Cortex of kidney (tissue), 1 donor: Measurements from ENCODE around the gene CADPS2.

Source experiments
- DNase-seq: peaks from one replicate; lab custom pipeline; 2025; lab: John Stamatoyannopoulos, UW

CADPS2 gene

DNA sequence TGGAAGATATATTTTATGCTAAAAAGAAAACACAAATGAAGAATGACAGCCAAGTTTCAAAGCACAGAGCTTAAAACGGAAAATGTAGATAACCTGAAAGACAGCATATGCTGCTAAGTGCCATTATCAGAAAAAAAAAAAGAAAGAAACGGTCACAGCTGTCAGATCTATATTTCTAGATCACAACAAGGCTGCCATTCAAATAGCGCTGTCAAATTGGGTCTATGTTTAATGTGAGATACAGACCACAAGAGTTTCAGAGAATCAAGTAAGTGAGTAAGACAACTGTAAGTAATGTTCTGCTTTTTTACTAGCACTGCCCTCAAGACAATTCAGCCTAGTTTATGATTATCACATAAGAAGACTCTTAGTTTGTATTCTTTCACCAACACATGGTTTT, 117.4 kb downstream of the CADPS2 start:
- DNase-seq, result no peak

DNA sequence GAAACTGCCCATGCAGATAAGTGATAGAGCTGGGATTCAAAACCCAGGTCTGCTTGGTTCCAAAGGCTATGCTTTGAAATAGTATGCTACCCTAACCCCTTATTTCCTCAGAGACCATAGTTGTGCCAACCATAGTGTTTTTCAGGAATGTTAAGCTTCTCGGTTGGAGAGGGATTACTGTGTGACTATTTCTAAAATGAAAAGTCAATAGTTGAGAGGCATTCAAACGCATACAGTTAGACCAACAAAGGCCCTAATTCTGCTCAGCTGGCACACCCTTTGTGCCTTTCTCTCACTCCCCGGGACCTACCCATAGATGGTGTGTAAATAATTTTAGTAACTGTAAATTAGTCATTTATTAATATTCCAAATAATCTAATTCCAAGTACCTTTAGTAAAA, 118.9 kb downstream of the CADPS2 start:
- DNase-seq, result no peak

DNA sequence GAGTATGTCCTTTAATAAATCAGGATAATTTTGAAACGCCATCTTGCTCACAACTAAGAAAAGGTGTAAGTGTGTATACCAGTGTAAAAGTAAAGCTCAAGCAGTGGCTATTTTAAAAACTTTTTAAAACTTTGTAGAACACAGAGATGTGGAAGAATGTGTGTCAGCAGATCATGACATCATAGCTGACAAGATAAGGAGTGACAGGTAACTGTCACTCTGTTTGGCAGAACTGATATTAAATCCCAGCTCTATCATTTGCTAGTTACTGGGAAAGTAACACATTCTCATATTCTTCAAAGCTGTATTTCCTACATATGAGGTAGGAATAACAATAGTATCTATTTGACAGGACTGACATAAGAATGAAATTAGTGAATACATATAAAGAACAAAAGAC, 119.7 kb downstream of the CADPS2 start:
- no peak for DNase-seq

DNA sequence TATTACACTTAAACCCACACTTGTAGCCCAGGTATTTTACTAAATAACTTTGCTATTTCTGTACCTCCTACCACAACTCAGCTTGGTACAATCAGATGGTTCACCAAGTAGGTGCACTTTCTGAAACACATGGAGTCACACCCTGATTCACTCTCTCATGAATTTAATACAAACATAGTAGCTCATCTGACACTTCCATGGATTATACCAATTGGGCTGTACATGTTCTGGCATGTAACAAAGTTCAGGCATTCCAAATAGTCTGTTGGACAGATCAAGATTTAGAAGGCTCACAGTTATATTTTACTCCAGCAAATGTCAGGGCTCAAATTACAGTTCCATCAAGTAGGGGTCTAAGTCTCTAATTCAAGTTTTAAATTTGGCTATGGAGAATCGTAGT, 121.4 kb downstream of the CADPS2 start:
- no peak for DNase-seq

DNA sequence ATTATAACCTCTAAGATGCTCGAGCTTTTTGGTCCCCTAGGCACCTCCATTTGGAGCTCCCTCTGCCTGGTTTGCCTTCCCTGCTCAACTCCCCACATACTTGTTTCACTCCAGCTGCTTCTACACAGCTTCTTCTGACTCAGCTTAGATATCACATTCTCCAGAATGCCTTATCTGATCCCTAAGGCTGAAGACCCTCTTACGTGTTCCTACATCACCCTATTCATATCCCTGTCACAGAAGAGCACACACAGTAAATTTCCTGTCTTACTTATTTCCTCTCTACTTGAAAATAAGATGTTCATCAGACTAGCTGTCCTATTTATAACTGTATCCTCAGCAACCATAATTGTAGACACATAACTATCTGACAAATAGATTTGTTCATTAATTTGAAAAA, 122.2 kb downstream of the CADPS2 start:
- DNase-seq, result no peak

DNA sequence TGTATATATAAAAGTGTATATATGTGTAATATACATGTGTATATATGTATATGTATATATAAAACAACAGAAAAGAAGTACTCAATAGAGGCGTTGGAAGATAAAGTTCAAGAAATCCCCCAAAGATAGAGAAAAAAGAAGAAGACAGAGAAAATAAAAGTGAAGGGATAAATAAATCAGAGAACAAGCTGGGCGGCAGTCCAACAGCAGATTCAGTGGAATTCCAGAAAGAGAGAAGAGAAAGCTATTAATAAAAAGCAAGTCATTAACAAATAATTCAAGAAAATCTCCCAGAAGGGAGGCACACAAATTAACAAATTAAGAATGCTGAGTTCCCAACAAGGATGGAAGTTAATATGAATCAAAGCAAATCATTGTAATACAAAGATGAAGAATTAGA, 124.2 kb downstream of the CADPS2 start:
- no peak for DNase-seq

DNA sequence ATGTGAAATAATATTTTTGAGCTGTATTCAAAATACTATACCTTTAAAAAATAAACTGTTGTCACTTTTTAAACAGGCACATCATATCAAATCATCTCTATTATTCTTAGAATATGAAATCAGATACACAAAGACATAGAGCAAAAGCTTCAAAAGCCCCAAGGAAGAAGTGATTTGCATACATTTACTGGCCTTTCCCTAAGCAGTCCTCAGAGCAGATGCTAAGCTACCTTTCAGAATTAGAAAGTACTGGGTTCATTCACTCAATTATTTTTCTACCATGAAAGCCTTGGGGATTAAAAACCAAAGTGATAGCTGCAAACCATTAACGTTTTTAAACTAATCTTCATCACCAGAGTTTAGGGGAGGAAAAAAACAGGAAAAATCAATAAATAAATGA, 127.8 kb downstream of the CADPS2 start:
- no peak for DNase-seq

DNA sequence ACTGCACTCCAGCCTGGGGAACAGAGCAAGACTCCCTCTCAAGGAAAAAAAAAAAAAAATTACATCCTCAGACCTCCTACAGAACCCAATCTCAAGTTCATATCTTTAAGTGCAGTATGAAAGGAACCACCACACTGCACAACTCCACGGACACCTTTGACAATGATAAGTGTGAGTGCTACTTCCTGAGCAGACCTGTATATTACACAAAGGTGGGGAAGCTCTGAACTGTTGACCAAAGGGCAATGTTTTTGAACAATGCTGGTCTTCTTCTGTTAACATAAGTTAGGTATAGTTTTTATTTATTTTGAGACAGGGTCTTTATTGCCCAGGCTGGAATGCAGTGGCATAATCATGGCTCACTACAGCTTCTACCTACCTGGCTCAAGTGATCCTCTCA, 129.4 kb downstream of the CADPS2 start:
- no peak for DNase-seq

DNA sequence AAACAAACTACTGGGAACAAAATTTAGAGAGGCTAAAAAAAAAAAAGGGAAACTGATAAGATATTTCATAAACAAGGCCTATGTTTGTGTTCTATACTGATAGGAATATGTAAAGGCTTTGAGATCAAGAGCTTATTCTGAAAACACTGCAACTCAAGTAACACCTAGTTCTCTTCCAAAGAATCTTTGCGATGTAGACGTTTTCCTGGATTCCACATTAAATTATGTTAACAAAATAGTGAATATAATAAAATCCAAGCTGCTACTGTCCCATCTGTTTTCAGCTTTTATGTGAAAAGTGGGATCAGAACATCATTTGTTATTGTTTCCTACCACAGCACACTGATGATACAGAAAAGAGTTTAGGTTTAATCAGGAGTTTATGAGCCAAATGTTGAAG, 130.6 kb downstream of the CADPS2 start:
- DNase-seq, result no peak

DNA sequence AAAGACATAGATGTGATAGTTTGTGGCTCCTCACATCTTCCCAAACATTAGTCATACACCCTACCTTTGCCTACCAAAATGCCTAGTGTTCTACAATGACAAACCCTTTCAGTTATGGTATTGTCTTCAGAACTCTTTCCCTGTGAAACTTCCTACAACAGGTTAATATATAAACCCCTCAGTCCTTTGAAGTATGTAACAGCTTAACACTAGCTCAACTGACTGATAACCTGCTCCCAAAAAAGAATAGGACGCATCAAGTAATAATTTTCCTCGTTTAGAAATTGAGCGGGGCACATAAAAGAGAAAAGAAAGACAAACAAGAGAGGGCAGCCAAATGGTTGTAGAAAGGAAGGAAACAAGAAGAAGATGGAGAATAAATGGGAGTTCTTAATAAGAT, 133.7 kb downstream of the CADPS2 start:
- DNase-seq, result no peak

DNA sequence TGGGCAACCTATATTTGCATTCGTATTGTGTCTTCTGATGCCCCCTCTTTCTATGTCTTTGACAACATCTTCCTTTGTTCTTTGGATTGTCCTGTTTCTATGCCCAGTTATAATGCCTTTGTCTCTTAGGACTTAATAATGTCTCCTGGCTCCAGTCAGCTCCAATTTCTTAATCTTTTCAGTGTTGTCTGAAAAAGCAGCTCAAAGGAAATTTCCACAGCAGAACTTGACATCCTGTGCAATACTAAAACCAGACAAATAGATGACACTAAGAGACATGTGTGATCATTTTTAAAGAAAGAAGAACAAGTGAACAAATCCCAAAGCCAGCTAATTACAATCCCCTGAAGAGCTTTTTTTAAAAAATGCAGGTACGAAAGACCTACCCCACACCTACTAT, 135.9 kb downstream of the CADPS2 start:
- DNase-seq, result no peak

DNA sequence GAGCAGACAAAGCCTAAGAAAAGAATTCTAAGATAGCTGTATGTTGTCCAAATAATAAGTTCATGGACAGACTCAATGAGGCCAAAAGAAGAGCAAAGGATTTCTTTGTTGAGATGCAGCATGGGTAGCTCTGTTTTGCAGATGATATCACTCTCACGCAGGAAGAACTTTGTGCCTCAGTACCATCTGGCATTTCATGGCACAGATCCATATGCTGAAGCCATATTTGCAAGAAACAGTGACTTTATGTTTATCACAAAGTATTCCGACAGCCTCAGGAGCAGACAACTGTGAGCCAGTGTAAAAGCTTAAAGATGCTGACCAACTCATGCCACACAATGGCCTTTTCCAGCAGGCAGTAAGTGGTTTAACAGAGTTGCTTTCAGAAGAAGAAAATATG, 138.1 kb downstream of the CADPS2 start:
- no peak for DNase-seq

DNA sequence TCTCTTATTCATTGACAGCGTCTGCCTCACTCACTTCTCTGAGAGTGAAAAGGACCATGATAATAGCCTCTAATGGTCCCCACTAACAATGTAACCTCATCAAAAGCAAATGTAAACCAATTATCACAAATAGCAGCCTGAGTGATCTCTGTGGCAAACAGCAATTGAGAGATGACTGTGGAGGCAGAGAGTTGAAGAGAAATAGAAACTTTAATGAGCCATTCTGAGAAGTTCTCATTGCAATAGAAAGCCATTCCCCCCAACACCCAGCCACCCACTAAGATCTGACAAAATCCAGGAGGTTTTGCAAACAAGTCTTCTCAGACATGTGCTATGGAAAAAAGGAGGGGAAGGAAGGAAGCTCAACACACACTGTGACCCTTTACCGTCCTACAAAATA, 139.3 kb downstream of the CADPS2 start:
- no peak for DNase-seq

DNA sequence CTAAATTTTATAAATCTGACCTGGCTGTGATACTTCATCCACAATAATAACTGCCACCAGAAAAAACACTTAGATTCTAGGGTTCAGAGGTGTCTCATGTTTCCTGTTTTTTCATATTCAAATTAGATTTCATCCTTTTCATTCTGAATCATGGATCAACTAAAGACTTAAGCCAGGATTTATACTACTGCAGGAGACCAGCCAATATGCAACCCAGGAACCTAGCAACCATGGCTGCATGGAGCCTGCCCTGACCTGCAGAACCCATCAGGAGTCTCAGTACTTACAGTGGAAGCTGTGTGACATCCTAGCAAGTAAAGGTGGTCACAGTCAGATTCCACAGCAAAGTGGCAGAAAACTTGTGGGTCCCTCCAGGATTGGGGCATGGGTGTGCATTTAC, 143.0 kb downstream of the CADPS2 start:
- no peak for DNase-seq

DNA sequence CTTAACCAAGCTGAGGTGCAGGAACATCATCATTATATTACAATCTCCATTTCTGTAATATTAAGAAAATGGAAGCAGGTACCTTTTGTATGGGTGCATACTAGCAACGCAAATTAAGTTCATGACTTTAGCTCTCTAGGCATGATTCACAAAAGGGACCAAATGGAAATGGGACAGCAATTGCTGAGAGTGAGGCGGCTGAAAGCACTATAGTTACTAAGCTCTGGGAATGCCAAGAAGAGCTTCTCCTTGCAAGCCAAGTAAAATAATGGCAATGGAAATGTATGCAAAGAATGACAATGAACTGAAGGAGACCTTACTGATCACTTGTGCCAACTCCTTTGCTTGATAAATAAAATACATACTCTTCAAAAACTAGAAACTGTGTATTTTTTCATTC, 147.3 kb downstream of the CADPS2 start:
- DNase-seq, result no peak

DNA sequence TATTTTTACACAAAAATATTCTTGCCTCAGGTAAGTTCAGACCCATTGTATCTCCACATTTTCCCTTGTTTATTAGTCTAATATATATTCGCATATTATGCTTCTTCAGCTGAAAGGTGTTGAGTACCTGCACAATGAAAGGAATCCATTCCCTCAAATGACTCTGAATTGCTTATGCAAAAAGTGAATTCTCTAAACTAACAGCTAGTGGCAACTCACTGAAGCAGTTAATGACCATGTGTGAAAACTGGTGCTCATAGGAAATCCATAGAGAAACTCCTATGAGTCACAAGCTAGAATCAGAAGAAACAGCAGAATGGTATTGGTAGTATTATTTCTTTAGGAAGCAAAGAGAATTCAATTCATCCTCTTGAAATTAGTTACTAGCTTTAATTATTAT, 150.1 kb downstream of the CADPS2 start:
- DNase-seq, result no peak

DNA sequence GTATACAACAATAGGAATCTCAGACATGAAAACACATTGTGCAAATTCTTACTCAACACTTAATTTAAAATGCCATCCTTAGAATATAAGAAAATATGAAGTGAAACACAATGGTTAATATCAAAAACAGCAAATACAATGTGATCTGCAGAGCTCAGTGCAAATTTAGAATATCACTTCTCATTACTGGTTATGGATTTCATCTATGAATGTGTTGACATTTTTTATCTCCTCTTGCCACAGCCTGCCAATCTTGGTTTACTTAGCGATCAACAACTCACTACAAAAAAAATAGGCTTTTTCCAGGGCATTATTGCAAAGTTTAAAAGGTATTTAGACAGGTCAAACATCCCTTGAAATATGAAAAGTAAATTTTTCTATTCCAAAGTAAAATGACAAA, 158.5 kb downstream of the CADPS2 start:
- no peak for DNase-seq

DNA sequence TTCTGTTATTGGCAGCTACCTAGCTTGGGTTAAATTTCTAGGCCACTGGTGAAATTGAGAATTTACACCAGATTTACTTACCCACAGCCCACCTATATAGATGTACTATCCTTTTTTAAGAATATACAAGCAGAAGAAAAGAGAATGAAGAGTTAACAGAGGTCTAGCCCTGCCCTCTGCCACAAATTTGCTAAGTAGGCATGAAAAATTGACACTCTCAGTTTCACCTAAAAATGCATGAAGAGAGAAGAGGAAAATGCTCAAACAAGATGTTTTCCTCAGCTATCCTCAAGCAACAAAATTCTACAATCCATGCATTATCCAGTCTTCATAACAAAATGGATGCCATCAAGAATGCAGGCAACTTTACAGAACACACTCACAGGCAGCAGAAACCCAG, 158.9 kb downstream of the CADPS2 start:
- DNase-seq, result no peak

DNA sequence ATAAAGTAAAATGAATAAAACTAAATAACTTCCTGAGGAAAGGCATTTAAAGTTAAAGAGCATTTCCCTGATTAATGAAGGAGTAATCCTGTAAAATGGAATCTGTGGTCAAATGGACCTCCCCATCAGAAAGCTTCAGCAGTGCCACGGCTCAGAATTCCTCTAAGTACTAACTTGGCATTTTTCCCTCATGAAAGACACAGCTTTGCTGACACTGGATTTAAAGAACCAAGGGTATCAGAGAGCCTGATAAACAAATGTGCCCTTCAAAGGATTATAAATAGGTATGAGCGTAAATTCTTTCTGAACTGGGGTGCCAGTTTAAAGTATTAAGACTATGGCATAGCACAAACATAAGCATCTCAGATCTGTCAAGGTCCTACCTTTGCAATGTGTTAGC, 159.4 kb downstream of the CADPS2 start:
- no peak for DNase-seq

DNA sequence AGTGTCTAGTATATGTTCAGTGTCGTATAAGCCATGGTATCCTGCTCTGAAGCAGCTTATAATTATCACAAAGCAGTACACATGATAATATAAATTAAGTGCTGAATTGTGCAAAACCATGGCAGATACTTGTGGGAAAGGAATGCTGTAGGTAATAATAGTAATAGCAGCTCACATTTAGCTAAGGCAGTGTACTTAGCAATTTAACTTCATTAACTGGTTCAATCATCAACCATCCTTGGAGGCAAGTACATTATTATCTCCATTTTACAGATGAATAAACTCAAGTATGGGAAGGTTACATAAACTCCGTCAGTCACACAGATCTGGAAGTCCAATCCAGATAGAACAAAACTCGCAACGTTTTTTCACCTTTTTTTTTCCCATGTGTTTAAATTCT, 161.9 kb downstream of the CADPS2 start:
- no peak for DNase-seq

DNA sequence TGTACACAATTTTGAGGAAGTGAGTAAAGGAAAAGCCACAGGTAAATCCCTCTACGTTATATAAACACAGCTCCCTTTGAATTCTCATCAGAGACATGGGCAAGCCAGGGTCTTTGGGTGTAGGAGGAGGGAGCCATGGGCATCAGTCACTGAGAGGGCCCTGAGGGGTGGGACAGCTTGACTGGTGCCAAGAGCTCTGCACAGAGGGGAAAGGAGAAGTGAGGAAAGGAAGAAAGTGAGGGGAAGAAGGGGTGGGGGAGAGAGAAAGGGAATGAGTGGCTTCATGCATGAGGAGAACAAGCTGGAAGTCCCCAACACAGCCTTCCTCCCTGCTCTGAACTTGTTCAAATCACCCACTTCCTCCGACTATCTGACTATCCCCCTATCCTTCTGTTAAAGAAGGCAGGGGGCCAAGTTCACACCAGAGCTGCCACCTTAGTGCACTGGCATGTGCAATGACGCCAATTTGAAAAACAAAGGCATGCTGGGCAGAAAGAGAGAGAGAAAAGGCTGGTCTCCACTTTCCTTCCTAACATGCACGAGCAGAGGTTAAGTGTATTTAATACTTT, 167.2 kb downstream of the CADPS2 start:
- no peak for DNase-seq

DNA sequence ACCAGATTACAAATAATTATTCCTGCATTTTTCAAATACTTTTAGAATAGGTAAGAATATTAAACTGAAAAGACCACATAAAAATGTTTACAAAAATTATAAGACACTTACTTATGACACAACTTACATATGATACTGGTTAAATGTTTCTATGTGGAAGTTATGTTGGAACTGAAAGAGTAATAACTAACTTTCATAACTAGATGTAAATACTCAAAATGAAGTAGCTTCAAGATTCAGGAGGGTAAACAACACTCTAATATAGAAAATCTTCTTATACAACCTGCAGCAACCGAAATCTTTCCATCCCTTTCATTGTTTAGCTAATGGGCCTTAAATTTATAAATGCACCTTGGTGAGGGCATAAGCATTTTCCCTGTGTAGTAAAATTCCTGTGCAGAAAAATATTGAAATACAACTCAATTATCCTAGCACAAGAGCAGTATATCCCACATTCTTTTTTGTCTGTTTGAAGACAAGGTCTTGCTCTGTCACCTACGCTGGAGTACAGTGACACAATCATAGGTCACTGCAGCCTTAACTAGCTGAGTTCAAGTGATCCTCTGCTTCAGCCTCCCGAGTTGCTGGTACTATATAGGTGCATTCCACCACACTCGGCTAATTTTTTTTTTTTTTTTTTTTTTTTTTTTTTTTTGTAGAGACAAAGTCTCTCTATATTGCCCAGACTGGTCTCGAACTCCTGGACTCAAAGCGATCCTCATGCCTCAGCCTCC, 168.7 kb downstream of the CADPS2 start:
- no peak for DNase-seq

DNA sequence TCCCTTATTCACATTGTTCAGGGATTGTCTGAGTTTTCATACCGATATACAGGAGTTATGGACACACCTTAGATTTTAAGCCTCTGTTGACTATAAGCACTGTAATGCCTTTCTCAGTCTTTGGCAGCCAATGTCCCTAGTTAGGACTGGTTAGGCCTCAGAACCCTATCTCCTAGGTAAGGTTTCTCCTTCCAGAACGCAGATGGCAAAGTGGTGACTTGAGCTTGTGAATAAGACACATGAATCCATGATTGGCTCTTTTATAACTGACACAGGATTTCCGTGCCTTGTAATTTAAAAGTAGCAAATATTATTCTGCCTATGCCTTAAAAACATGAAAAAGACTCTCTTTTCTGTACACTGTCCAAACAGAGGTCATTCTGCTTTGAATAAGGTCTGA, 171.1 kb downstream of the CADPS2 start:
- no peak for DNase-seq

DNA sequence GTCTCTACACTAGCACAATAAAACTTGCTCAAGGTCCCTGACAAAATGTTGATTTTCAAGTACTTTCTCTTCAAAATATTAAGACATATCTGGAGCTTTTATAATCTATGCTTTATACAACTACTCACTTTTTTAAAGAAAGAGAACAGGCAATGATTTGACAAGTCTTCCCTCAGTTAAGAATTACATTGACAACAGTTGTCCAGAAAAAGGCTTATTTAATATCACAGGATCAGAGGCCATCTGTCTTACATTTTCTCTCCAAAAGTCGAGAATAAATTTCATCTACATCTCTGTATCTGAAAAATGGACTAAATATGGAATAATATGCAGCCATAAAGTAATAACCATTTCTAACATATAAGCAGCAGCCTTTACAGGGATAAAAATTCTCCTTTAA, 175.3 kb downstream of the CADPS2 start:
- DNase-seq, result no peak
